ENCODE measurements around the gene REC8. TPM values are rescaled to one million over a fixed set of nuclear protein-coding genes. Genes with fewer than 3 reads are reported as not detected.

REC8 gene
- total and polyA plus RNA-seq, 10 of the 15 experiments (the other 5 are each of a cell fraction or from before 2014, with no cell fraction given): 4.2 to 76.9 (median 29.1) TPM

DNA sequence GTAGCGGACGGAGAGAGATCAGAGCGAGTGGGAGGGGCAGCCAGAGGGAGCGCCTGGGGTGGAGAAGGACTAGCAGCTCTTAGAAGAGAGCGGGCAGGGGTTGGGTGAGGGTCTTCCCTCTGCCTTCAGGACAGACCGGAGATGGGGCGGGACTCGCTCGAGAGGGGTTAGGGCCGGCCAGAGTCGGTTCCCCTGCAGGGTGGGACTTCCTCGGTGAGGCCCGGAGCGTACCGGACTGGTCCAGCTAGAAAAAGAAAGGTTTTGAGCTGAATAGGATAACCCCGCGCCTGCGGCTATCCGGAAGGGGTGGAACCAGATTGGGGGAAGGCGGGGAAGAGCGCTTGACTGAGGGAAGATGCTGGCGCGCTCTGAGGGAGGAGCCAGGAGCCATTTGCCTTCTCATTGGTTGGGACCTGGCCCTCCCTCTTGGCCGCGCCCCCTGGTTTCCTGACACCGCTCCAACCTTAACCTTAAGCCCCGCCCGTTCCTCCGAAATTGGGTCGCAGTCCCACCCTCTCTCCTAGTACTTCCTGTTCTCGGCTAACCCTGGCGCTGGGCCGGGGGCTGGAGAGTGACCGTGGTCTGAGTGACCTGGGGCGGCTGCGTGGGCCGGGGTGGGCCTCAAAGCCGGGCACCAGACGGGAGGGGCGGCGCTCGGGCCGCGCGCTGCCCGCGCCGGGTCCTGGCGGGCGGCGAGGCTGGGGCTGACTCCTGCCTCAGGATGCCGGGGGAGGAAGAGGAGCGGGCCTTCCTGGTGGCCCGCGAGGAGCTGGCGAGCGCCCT is 24.7 kb upstream of the REC8 start, which contains the start of gene RNF31:
RNF31 (plus strand) TSS at position 521 of the 783 bp plus-strand sequence; CDS start at position 722, 201 bp downstream.
- Histone ChIP-seq H3K9me3 (replicated peaks; ENCODE audit: control insufficient read depth, insufficient read depth, low read length) (no peaks in the 10 kb centered on the region; the same call in 2 of the 3 replicates), H3K4me2 (ENCODE audit: control insufficient read depth, insufficient read depth) (peak within 1 kb of the TSS; percentile 88), H2AFZ (ENCODE audit: control insufficient read depth, low read depth, low read length) (peak within 1 kb of the TSS; percentile 66), H4K20me1 (ENCODE audit: control insufficient read depth, insufficient read depth) (no peaks in the 10 kb centered on the region), H3K27me3 (replicated peaks in 1 of 2; ENCODE audit: control insufficient read depth in 2 of 2, insufficient read depth in 2 of 2, low read length in 1 of 2) (no peaks in the 10 kb centered on the region), H3K4me1 (ENCODE audit: control insufficient read depth, insufficient read depth, low read length) (peaks cover 11% of the 10 kb centered on the region), H3K79me2 (ENCODE audit: control insufficient read depth, insufficient read depth, low read length) (peaks cover 61% of the 10 kb centered on the region), H3K27ac (ENCODE audit: control insufficient read depth, insufficient read depth) (peak within 1 kb of the TSS; percentile 94), H3K9ac (ENCODE audit: control insufficient read depth, insufficient read depth, low read length) (peak within 1 kb of the TSS; percentile 88), H3K4me3 (peak within 1 kb of the TSS; percentile 82), H3K36me3 (ENCODE audit: control insufficient read depth in 2 of 2, insufficient read depth in 2 of 2, low read length in 1 of 2) (peaks cover 18 to 41% of the 10 kb centered on the region in 2 experiments)
- peak; percentile 96 for FAIRE-seq
- peak; percentile 93 for ATAC-seq
- SMC1A ChIA-PET (ENCODE audit: uncharacterized antibody, unreplicated experiment): interaction anchor here (0.6 to 4.8 kb wide), 11 partner anchors 11 to 1178 kb away, joined by 3 to 54 read pairs (median 8); partner anchors contain the start of genes DCAF11, IPO4, IRF9 and NRL
- DNase-seq (ENCODE audit: low read depth, low spot score): peak; percentile 92
- WGBS (ENCODE audit: insufficient coverage, insufficient replicate concordance, low lambda C conversion rate, missing lambda C conversion rate): 2% methylated on average over 57 of the region's 57 CpGs
- in situ Hi-C loops (cut with MboI) (no loop called here), intact Hi-C loops (cut with micrococcal nuclease; ENCODE audit: unreplicated experiment) (loop anchor here (1.0 to 5.0 kb wide), 2 partner anchors 14 to 150 kb away; partner anchors contain the start of genes DHRS1, IRF9 and NOP9)
- RAD21 ChIA-PET (ENCODE audit: unreplicated experiment): interaction anchor here (0.6 to 3.9 kb wide), 19 partner anchors 10 to 162 kb away, joined by 3 to 37 read pairs (median 6); partner anchors contain the start of genes CHMP4A, CIDEB, DCAF11 and IPO4
- no TSS peak for BruUV-seq (replicated peaks)
- POLR2A ChIA-PET: interaction anchor here (0.6 to 5.8 kb wide), 25 partner anchors 9 to 827 kb away, joined by 3 to 99 read pairs (median 7); partner anchors contain the start of genes CHMP4A, CIDEB, DCAF11 and IPO4
- CTCF ChIA-PET: interaction anchor here (0.6 to 8.2 kb wide), 15 partner anchors 11 to 285 kb away, joined by 3 to 63 read pairs (median 6); partner anchors contain the start of genes CHMP4A, DCAF11, IRF9 and NRL
- TF ChIP-seq PML (IDR thresholded peaks at IDR 0.05; ENCODE audit: low read length) (no peak; the same call in 1 of the 2 replicates), BHLHE40 (IDR thresholded peaks at IDR 0.05; ENCODE audit: borderline replicate concordance in 1 of 2, low read depth in 2 of 2, low read length in 1 of 2) (peak in 1 of 2 experiments; percentile 24; a peak in 1 of 4 replicates), MXI1 (IDR thresholded peaks at IDR 0.05; ENCODE audit: low read depth, low read length) (peak; percentile 14), SUZ12 (IDR thresholded peaks at IDR 0.05; ENCODE audit: unreplicated experiment) (no peak), MYC (IDR thresholded peaks at IDR 0.05; ENCODE audit: insufficient read depth, insufficient read length, insufficient replicate concordance, low read length, severe bottlenecking) (no peak), SIN3A (IDR thresholded peaks at IDR 0.05; ENCODE audit: low read depth, low read length) (peak; percentile 25; the same call in 1 of the 2 replicates)
- TF ChIP-seq, protein P1, sequence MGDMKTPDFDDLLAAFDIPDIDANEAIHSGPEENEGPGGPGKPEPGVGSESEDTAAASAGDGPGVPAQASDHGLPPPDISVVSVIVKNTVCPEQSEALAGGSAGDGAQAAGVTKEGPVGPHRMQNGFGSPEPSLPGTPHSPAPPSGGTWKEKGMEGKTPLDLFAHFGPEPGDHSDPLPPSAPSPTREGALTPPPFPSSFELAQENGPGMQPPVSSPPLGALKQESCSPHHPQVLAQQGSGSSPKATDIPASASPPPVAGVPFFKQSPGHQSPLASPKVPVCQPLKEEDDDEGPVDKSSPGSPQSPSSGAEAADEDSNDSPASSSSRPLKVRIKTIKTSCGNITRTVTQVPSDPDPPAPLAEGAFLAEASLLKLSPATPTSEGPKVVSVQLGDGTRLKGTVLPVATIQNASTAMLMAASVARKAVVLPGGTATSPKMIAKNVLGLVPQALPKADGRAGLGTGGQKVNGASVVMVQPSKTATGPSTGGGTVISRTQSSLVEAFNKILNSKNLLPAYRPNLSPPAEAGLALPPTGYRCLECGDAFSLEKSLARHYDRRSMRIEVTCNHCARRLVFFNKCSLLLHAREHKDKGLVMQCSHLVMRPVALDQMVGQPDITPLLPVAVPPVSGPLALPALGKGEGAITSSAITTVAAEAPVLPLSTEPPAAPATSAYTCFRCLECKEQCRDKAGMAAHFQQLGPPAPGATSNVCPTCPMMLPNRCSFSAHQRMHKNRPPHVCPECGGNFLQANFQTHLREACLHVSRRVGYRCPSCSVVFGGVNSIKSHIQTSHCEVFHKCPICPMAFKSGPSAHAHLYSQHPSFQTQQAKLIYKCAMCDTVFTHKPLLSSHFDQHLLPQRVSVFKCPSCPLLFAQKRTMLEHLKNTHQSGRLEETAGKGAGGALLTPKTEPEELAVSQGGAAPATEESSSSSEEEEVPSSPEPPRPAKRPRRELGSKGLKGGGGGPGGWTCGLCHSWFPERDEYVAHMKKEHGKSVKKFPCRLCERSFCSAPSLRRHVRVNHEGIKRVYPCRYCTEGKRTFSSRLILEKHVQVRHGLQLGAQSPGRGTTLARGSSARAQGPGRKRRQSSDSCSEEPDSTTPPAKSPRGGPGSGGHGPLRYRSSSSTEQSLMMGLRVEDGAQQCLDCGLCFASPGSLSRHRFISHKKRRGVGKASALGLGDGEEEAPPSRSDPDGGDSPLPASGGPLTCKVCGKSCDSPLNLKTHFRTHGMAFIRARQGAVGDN (IDR thresholded peaks at IDR 0.05): peak; percentile 33; the same call in 1 of the 2 replicates
- TF ChIP-seq, protein P2, sequence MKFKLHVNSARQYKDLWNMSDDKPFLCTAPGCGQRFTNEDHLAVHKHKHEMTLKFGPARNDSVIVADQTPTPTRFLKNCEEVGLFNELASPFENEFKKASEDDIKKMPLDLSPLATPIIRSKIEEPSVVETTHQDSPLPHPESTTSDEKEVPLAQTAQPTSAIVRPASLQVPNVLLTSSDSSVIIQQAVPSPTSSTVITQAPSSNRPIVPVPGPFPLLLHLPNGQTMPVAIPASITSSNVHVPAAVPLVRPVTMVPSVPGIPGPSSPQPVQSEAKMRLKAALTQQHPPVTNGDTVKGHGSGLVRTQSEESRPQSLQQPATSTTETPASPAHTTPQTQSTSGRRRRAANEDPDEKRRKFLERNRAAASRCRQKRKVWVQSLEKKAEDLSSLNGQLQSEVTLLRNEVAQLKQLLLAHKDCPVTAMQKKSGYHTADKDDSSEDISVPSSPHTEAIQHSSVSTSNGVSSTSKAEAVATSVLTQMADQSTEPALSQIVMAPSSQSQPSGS (IDR thresholded peaks at IDR 0.05; ENCODE audit: low read length): no peak
- TF ChIP-seq, protein P3, sequence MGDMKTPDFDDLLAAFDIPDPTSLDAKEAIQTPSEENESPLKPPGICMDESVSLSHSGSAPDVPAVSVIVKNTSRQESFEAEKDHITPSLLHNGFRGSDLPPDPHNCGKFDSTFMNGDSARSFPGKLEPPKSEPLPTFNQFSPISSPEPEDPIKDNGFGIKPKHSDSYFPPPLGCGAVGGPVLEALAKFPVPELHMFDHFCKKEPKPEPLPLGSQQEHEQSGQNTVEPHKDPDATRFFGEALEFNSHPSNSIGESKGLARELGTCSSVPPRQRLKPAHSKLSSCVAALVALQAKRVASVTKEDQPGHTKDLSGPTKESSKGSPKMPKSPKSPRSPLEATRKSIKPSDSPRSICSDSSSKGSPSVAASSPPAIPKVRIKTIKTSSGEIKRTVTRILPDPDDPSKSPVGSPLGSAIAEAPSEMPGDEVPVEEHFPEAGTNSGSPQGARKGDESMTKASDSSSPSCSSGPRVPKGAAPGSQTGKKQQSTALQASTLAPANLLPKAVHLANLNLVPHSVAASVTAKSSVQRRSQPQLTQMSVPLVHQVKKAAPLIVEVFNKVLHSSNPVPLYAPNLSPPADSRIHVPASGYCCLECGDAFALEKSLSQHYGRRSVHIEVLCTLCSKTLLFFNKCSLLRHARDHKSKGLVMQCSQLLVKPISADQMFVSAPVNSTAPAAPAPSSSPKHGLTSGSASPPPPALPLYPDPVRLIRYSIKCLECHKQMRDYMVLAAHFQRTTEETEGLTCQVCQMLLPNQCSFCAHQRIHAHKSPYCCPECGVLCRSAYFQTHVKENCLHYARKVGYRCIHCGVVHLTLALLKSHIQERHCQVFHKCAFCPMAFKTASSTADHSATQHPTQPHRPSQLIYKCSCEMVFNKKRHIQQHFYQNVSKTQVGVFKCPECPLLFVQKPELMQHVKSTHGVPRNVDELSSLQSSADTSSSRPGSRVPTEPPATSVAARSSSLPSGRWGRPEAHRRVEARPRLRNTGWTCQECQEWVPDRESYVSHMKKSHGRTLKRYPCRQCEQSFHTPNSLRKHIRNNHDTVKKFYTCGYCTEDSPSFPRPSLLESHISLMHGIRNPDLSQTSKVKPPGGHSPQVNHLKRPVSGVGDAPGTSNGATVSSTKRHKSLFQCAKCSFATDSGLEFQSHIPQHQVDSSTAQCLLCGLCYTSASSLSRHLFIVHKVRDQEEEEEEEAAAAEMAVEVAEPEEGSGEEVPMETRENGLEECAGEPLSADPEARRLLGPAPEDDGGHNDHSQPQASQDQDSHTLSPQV (IDR thresholded peaks at IDR 0.05): no peak
